GM21360 (cell line): ENCODE data around the gene SH2D2A.

Source experiments
- ATAC-seq: cut with Tn5 transposase; IDR thresholded peaks from one replicate; pipeline ENCODE4 v1.9.1; 2021; ENCODE audit warnings: mild to moderate bottlenecking, moderate library complexity; ENCODE audit not compliant: unreplicated experiment

The SH2D2A gene

GRCh38 chr1:156828400-156829124 is 11.9 kb upstream of the SH2D2A start:
- ATAC-seq = no peak

GRCh38 chr1:156826630-156827029 is 10.0 kb upstream of the SH2D2A start:
- no peak for ATAC-seq

GRCh38 chr1:156823210-156823790 is 6.7 kb upstream of the SH2D2A start:
- no peak for ATAC-seq

- ATAC-seq = no peak
Measured at GRCh38 chr1:156822680-156823079, 6.0 kb upstream of the SH2D2A start.

- no peak for ATAC-seq
Measured at GRCh38 chr1:156821801-156822200, 5.2 kb upstream of the SH2D2A start.

GRCh38 chr1:156815961-156816422 is 656 bp downstream of the SH2D2A start:
- ATAC-seq = no peak

GRCh38 chr1:156815307-156815826 is 1.3 kb downstream of the SH2D2A start:
- ATAC-seq = no peak

- ATAC-seq = no peak
Measured at GRCh38 chr1:156814571-156815260, 1.9 kb downstream of the SH2D2A start.

- no peak for ATAC-seq
Measured at GRCh38 chr1:156813750-156814570, 2.7 kb downstream of the SH2D2A start.

- ATAC-seq = no peak
Measured at GRCh38 chr1:156813298-156813697, 3.4 kb downstream of the SH2D2A start.

- no peak for ATAC-seq
Measured at GRCh38 chr1:156812293-156812990, 4.2 kb downstream of the SH2D2A start.

- ATAC-seq = no peak
Measured at GRCh38 chr1:156811168-156811567, 5.5 kb downstream of the SH2D2A start.

GRCh38 chr1:156809711-156810366 is 6.8 kb downstream of the SH2D2A start:
- no peak for ATAC-seq

- ATAC-seq = no peak
Measured at GRCh38 chr1:156809281-156809680, 7.4 kb downstream of the SH2D2A start.

- ATAC-seq = no peak
Measured at GRCh38 chr1:156808186-156809030, 8.2 kb downstream of the SH2D2A start.

- no peak for ATAC-seq
Measured at GRCh38 chr1:156807627-156808026, 9.0 kb downstream of the SH2D2A start.

GRCh38 chr1:156806512-156807440 is 9.9 kb downstream of the SH2D2A start:
- no peak for ATAC-seq
